IMR-90 (cell line): ENCODE data around the gene SCGB1D1. TPM values are rescaled to one million over a fixed set of nuclear protein-coding genes. Genes with fewer than 3 reads are reported as not detected.

Experiments used
- polyA plus RNA-seq, 3 experiments: library from polyadenylated mRNA; depleted of rRNA; stranded (reverse); fragments of >200 nt; gene quantifications; 2 replicates each; pipeline ENCODE4 v1.2.3, GENCODE V29; 2012; ENCODE audit warnings: low replicate concordance in 1 of 3
- total RNA-seq: library from RNA; depleted of rRNA; stranded (reverse); fragments of >200 nt; gene quantifications from 2 replicates; pipeline ENCODE4 v1.2.3, GENCODE V29; 2012; rRNA removed

SCGB1D1 gene
- total and polyA plus RNA-seq, 2 of the 4 experiments (the other 2 are of a cell fraction) = not detected

Other genes starting within 250 kb of the SCGB1D1 start
- gene BEST1, start 239.9 kb upstream of the SCGB1D1 start, total RNA-seq = 0.83 and 0.90 TPM in 2 replicates
- gene BEST1, start 239.9 kb upstream of the SCGB1D1 start, polyA plus RNA-seq (2012; rRNA removed) = 1.2 and 1.4 TPM in 2 replicates
- gene FTH1, start 222.6 kb upstream of the SCGB1D1 start, total RNA-seq = 344 and 385 TPM in 2 replicates
- 2,453 and 2,516 TPM in 2 replicates for gene FTH1, start 222.6 kb upstream of the SCGB1D1 start, polyA plus RNA-seq (2012; rRNA removed)
- 23.8 and 26.9 TPM in 2 replicates for gene INCENP, start 66.2 kb upstream of the SCGB1D1 start, total RNA-seq
- gene INCENP, start 66.2 kb upstream of the SCGB1D1 start, polyA plus RNA-seq (2012; rRNA removed) = 17.7 and 18.6 TPM in 2 replicates
- not detected in 2 replicates for gene SCGB2A1, start 18.5 kb downstream of the SCGB1D1 start, total RNA-seq
- gene SCGB2A1, start 18.5 kb downstream of the SCGB1D1 start, polyA plus RNA-seq (2012; rRNA removed) = not detected in 2 replicates
- not detected in 2 replicates for gene SCGB1D2, start 52.0 kb downstream of the SCGB1D1 start, total RNA-seq
- gene SCGB1D2, start 52.0 kb downstream of the SCGB1D1 start, polyA plus RNA-seq (2012; rRNA removed) = not detected in 2 replicates
- not detected in 2 replicates for gene SCGB2A2, start 79.9 kb downstream of the SCGB1D1 start, total RNA-seq
- gene SCGB2A2, start 79.9 kb downstream of the SCGB1D1 start, polyA plus RNA-seq (2012; rRNA removed) = not detected in 2 replicates
- gene SCGB1D4, start 108.9 kb downstream of the SCGB1D1 start, total RNA-seq = not detected in 2 replicates
- gene SCGB1D4, start 108.9 kb downstream of the SCGB1D1 start, polyA plus RNA-seq (2012; rRNA removed) = not detected in 2 replicates
- gene ASRGL1, start 147.2 kb downstream of the SCGB1D1 start, total RNA-seq = 0.28 TPM in 1 of 2 replicates, not detected in the other
- 0.72 and 1.0 TPM in 2 replicates for gene ASRGL1, start 147.2 kb downstream of the SCGB1D1 start, polyA plus RNA-seq (2012; rRNA removed)
- gene SCGB1A1, start 228.8 kb downstream of the SCGB1D1 start, total RNA-seq = not detected in 2 replicates
- not detected in 2 replicates for gene SCGB1A1, start 228.8 kb downstream of the SCGB1D1 start, polyA plus RNA-seq (2012; rRNA removed)